T-helper 1 cell treated with Interleukin-12 subunit alpha and Interleukin-12 subunit beta and Interleukin-4 antibody, amounts not matched to agents 30 μg/mL and 1 μg/mL, for 36 hours (primary cell): ENCODE measurements around the gene HTR7.

Experiments used
- H3K27ac Mint-ChIP-seq: one replicate; pipeline ENCODE4 v1.8.0; 2021; ENCODE audit warnings: mild to moderate bottlenecking, mixed read lengths
- H3K27me3 Mint-ChIP-seq: one replicate; pipeline ENCODE4 v1.8.0; 2021; ENCODE audit warnings: low read depth, mixed read lengths
- H3K36me3 Mint-ChIP-seq: one replicate; pipeline ENCODE4 v1.8.0; 2021; ENCODE audit warnings: low read depth, mixed read lengths
- H3K4me1 Mint-ChIP-seq: one replicate; pipeline ENCODE4 v1.8.0; 2021; ENCODE audit warnings: low read depth, mixed read lengths
- H3K4me3 Mint-ChIP-seq: one replicate; pipeline ENCODE4 v1.8.0; 2021; ENCODE audit warnings: mild to moderate bottlenecking, moderate library complexity, mixed read lengths
- H3K9me3 Mint-ChIP-seq: one replicate; pipeline ENCODE4 v1.8.0; 2021; ENCODE audit warnings: mixed read lengths

Gene HTR7

DNA sequence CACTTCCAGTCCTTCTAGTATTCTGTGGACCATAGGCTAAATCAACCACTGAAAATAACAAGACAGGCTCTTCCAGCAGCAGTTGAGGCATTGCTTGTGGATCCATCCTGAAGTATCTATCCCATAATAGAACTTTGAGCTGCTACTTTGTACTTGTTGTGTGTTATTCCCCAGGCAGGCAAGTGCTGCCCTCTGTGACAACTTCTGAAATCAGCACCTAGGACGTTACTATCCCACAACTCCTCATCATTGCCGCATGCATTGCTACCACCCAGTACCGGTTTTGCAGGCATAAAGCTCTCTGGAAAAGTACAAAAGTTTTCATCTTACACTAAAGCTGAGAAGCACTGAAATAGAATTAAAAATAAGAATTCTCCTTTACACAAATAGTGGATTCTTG lies 145.3 kb downstream of the HTR7 start:
- H3K36me3 Mint-ChIP-seq: no peaks in the 10 kb centered on the region
- H3K4me1 Mint-ChIP-seq: no peaks in the 10 kb centered on the region
- no peak overlapping the region for H3K27ac Mint-ChIP-seq
- H3K27me3 Mint-ChIP-seq: peaks cover 6% of the 10 kb centered on the region
- no peaks in the 10 kb centered on the region for H3K9me3 Mint-ChIP-seq
- no peak overlapping the region for H3K4me3 Mint-ChIP-seq

DNA sequence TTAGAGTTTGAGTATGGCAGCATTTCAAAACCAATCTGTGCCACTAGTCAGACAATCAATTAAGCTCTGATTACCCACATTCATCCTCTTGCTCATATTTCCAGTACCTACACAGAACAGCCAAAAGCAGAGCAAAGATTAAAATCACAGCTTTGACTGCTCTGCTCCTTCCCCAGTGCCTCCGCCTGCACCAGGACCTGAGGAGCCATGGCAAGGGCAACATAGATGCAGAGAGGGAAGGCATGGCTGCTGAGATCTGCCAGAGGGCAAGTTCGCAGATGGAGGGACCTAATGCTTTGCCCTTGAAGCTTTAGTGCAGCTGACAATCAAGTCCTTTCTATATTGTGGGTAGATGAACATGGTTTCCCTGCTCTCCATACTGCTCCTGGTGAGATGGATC lies 148.1 kb downstream of the HTR7 start:
- Mint-ChIP-seq H3K4me3 (no peak overlapping the region), H3K27me3 (peaks cover 3% of the 10 kb centered on the region), H3K27ac (no peak overlapping the region), H3K4me1 (no peaks in the 10 kb centered on the region), H3K9me3 (no peaks in the 10 kb centered on the region), H3K36me3 (no peaks in the 10 kb centered on the region)

DNA sequence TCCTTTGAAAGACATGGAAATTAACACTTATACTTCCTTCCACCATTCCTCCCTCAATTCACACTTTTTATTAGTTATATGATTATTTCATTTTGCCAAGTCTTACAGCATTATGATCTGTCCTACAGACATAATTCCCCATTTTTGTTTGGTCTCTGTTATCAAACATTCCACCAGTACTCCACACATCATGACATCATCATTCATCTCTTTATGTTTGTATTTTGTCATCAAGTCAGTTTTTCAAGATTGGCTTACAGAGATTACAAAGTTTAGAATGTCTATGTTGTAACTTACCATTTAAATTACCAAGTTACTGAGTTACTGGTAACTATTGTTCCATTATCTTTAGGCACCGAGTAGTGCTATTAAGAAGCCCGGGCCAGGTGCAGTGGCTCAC lies 150.2 kb downstream of the HTR7 start:
- H3K27me3 Mint-ChIP-seq: peaks cover 3% of the 10 kb centered on the region
- H3K4me3 Mint-ChIP-seq: no peak overlapping the region
- H3K36me3 Mint-ChIP-seq: no peaks in the 10 kb centered on the region
- H3K4me1 Mint-ChIP-seq: no peaks in the 10 kb centered on the region
- no peak overlapping the region for H3K27ac Mint-ChIP-seq
- H3K9me3 Mint-ChIP-seq: no peaks in the 10 kb centered on the region

GRCh38 chr10:90701428-90701827 lies 156.4 kb downstream of the HTR7 start:
- Mint-ChIP-seq H3K27me3 (no peaks in the 10 kb centered on the region), H3K4me1 (no peaks in the 10 kb centered on the region), H3K4me3 (no peak overlapping the region), H3K36me3 (no peaks in the 10 kb centered on the region), H3K27ac (no peak overlapping the region), H3K9me3 (no peaks in the 10 kb centered on the region)

GRCh38 chr10:90695915-90696676 lies 161.7 kb downstream of the HTR7 start:
- Mint-ChIP-seq H3K9me3 (no peaks in the 10 kb centered on the region), H3K4me1 (no peaks in the 10 kb centered on the region), H3K4me3 (no peak overlapping the region), H3K36me3 (no peaks in the 10 kb centered on the region), H3K27me3 (no peaks in the 10 kb centered on the region), H3K27ac (no peak overlapping the region)
